Activated T-cell treated with anti-CD3 and anti-CD28 coated beads, Interleukin-2, amount 50 U/mL, for 4 hours (primary cell): Measurements from ENCODE around the gene FBXL13. TPM values are rescaled to one million over a fixed set of nuclear protein-coding genes. Genes with fewer than 3 reads are reported as not detected.
"Not testable (repeated sequence)": the region's sequence is repeated elsewhere in the genome, so short reads cannot be mapped to it uniquely, and the experiment has no call there.

Experiments used
- ATAC-seq, 2 donors: fragments of 200-7000 bp; cut with Tn5 transposase; one replicate each; pipeline ENCODE4 v1.10.0; 2021
- DNase-seq: peaks from one replicate; pipeline ENCODE4 v3.0.0-alpha.2; 2020
- H3K27me3 Mint-ChIP-seq: one replicate; pipeline ENCODE4 v1.8.0; 2021; ENCODE audit warnings: low read depth, mixed read lengths
- H3K36me3 Mint-ChIP-seq: one replicate; pipeline ENCODE4 v1.8.0; 2022; ENCODE audit warnings: mixed read lengths; ENCODE audit not compliant: insufficient read depth
- H3K4me1 Mint-ChIP-seq: one replicate; pipeline ENCODE4 v1.8.0; 2021; ENCODE audit warnings: low read depth, mixed read lengths
- H3K4me3 Mint-ChIP-seq: one replicate; pipeline ENCODE4 v1.8.0; 2021; ENCODE audit warnings: mild to moderate bottlenecking, moderate library complexity, mixed read lengths
- H3K9me3 Mint-ChIP-seq: one replicate; pipeline ENCODE4 v1.8.0; 2021; ENCODE audit warnings: mixed read lengths
- total RNA-seq, 3 donors: library from RNA; stranded (reverse); gene quantifications; one replicate each; pipeline ENCODE4 v1.2.1, GENCODE V29; 2021

FBXL13 gene
- total RNA-seq, 3 donors from 2014 or later = 0.84 to 1.1 (median 0.96) TPM

- no peaks in the 10 kb centered on the region for H3K4me1 Mint-ChIP-seq
- ATAC-seq (no peak), DNase-seq (no peak)
- peaks cover 3% of the 10 kb centered on the region for H3K36me3 Mint-ChIP-seq
- no peak overlapping the region for H3K4me3 Mint-ChIP-seq
- no peaks in the 10 kb centered on the region for H3K9me3 Mint-ChIP-seq
- H3K27me3 Mint-ChIP-seq = peaks cover 4% of the 10 kb centered on the region
These were observed 160.8 kb downstream of the FBXL13 start for GRCh38 chr7:102913826-102914225.

DNA sequence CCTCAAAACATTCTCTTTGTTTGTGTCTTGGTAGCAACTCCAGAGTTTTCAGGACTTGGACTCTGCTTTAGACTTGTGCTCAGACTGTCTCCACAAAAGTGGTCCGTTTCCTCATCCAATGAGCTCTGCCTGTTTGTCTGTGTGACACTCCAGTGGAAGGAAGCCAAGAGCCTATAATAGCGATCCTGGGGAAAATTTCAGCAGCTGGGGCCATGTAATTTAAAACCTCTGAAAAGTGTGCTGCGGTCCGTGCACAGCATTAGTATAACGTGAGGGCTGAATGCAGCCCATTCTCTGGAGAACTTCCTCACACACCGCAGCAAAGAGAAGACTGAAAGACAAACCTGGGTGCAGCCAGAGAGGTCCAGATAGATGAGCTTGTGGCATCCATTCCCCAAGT, 161.9 kb downstream of the FBXL13 start, which contains the start of gene LRRC17:
Gene LRRC17, plus strand, starts transcription at position 259 of the 400 bp plus-strand sequence. CDS start 20,914 bp downstream, outside the sequence.
- ATAC-seq = no peak
- Mint-ChIP-seq H3K9me3 (no peaks in the 10 kb centered on the region), H3K4me1 (no peaks in the 10 kb centered on the region), H3K4me3 (no peak within 1 kb of the TSS), H3K27me3 (peaks cover 4% of the 10 kb centered on the region), H3K36me3 (peaks cover 6% of the 10 kb centered on the region)
- DNase-seq = no peak

DNA sequence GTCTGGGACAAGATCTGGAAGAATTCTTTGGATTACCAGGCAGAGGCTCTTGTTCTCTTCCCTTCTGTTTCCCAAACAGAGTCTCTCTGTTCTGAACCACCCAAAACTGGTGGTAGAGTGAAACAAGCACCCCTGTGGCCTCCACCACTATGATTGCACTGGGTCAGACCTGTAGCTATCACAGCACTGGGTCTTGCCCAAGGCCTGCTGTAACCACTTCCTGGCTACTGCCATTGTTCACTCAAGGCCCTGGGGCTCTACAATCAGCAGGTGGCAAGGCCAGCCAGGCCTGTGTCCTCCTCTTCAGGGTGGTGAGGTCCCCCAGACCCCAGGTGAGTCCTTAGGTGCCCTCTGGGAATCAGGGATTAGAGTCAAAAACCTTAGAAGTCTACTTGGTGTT, 165.9 kb downstream of the FBXL13 start:
- H3K4me3 Mint-ChIP-seq = no peak overlapping the region
- DNase-seq = no peak
- peaks cover 9% of the 10 kb centered on the region for H3K9me3 Mint-ChIP-seq
- H3K4me1 Mint-ChIP-seq = no peaks in the 10 kb centered on the region
- ATAC-seq = no peak
- peaks cover 6% of the 10 kb centered on the region for H3K36me3 Mint-ChIP-seq
- H3K27me3 Mint-ChIP-seq = peaks cover 4% of the 10 kb centered on the region

DNA sequence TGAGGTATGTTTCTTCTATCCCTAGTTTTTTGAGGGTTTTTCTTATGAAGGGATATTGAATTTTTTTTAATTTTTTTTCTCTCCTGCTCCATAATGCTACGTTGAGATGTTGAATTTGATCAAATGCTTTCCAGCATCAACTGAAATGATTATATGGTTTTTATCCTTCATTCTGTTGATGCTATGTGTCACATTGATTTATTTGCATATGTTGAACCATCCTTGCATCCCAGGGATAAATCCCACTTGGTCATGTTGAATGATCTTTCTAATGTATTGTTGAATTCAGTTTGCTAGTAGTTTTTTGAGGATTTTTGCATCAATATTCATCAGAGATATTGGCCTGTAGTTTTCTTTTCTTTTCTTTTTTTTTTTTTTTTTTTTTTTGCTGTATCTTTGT, 171.0 kb downstream of the FBXL13 start:
- H3K9me3 Mint-ChIP-seq = not testable (repeated sequence)

GRCh38 chr7:102902052-102902451, 172.5 kb downstream of the FBXL13 start:
- not testable (repeated sequence) for H3K9me3 Mint-ChIP-seq, H3K36me3 Mint-ChIP-seq, DNase-seq, H3K27me3 Mint-ChIP-seq, ATAC-seq, H3K4me3 Mint-ChIP-seq, H3K4me1 Mint-ChIP-seq

More for the DNA sequence above, 171.0 kb downstream of the FBXL13 start:
- not testable (repeated sequence) for H3K36me3 Mint-ChIP-seq, DNase-seq, H3K4me1 Mint-ChIP-seq, H3K4me3 Mint-ChIP-seq, ATAC-seq, H3K27me3 Mint-ChIP-seq

- Mint-ChIP-seq H3K9me3 (no peaks in the 10 kb centered on the region), H3K4me1 (no peaks in the 10 kb centered on the region), H3K4me3 (no peak overlapping the region), H3K27me3 (no peaks in the 10 kb centered on the region), H3K36me3 (no peaks in the 10 kb centered on the region)
- ATAC-seq (no peak), DNase-seq (no peak)
These were observed 176.1 kb downstream of the FBXL13 start for GRCh38 chr7:102898532-102898859.

- DNase-seq (no peak), ATAC-seq (no peak)
- peaks cover under 1% of the 10 kb centered on the region for H3K27me3 Mint-ChIP-seq
- H3K4me3 Mint-ChIP-seq = no peak overlapping the region
- H3K36me3 Mint-ChIP-seq = no peaks in the 10 kb centered on the region
- H3K9me3 Mint-ChIP-seq = no peaks in the 10 kb centered on the region
- H3K4me1 Mint-ChIP-seq = no peaks in the 10 kb centered on the region
These were observed 176.6 kb downstream of the FBXL13 start for GRCh38 chr7:102897856-102898531.

- DNase-seq = no peak
- no peaks in the 10 kb centered on the region for H3K4me1 Mint-ChIP-seq
- H3K27me3 Mint-ChIP-seq = peaks cover 2% of the 10 kb centered on the region
- no peak for ATAC-seq
- H3K36me3 Mint-ChIP-seq = no peaks in the 10 kb centered on the region
- no peak overlapping the region for H3K4me3 Mint-ChIP-seq
- H3K9me3 Mint-ChIP-seq = no peaks in the 10 kb centered on the region
These were observed 177.4 kb downstream of the FBXL13 start for GRCh38 chr7:102897211-102897631.

- DNase-seq (no peak), ATAC-seq (no peak)
- Mint-ChIP-seq H3K4me1 (no peaks in the 10 kb centered on the region), H3K27me3 (peaks cover 2% of the 10 kb centered on the region), H3K9me3 (no peaks in the 10 kb centered on the region), H3K36me3 (no peaks in the 10 kb centered on the region), H3K4me3 (no peak overlapping the region)
These were observed 178.0 kb downstream of the FBXL13 start for GRCh38 chr7:102896585-102896984.

- H3K36me3 Mint-ChIP-seq = no peaks in the 10 kb centered on the region
- no peaks in the 10 kb centered on the region for H3K4me1 Mint-ChIP-seq
- ATAC-seq (no peak), DNase-seq (no peak)
- no peaks in the 10 kb centered on the region for H3K9me3 Mint-ChIP-seq
- peaks cover 2% of the 10 kb centered on the region for H3K27me3 Mint-ChIP-seq
- H3K4me3 Mint-ChIP-seq = no peak overlapping the region
These were observed 179.0 kb downstream of the FBXL13 start for GRCh38 chr7:102895602-102896001.

- DNase-seq (no peak), ATAC-seq (no peak)
- Mint-ChIP-seq H3K4me3 (no peak overlapping the region), H3K36me3 (no peaks in the 10 kb centered on the region), H3K4me1 (no peaks in the 10 kb centered on the region), H3K9me3 (no peaks in the 10 kb centered on the region), H3K27me3 (peaks cover 5% of the 10 kb centered on the region)
These were observed 181.8 kb downstream of the FBXL13 start for GRCh38 chr7:102892631-102893278.

- H3K9me3 Mint-ChIP-seq = no peaks in the 10 kb centered on the region
- no peak overlapping the region for H3K4me3 Mint-ChIP-seq
- no peaks in the 10 kb centered on the region for H3K4me1 Mint-ChIP-seq
- H3K27me3 Mint-ChIP-seq = peaks cover 5% of the 10 kb centered on the region
- no peak for DNase-seq
- ATAC-seq = no peak
- H3K36me3 Mint-ChIP-seq = no peaks in the 10 kb centered on the region
These were observed 182.8 kb downstream of the FBXL13 start for GRCh38 chr7:102891693-102892261.

DNA sequence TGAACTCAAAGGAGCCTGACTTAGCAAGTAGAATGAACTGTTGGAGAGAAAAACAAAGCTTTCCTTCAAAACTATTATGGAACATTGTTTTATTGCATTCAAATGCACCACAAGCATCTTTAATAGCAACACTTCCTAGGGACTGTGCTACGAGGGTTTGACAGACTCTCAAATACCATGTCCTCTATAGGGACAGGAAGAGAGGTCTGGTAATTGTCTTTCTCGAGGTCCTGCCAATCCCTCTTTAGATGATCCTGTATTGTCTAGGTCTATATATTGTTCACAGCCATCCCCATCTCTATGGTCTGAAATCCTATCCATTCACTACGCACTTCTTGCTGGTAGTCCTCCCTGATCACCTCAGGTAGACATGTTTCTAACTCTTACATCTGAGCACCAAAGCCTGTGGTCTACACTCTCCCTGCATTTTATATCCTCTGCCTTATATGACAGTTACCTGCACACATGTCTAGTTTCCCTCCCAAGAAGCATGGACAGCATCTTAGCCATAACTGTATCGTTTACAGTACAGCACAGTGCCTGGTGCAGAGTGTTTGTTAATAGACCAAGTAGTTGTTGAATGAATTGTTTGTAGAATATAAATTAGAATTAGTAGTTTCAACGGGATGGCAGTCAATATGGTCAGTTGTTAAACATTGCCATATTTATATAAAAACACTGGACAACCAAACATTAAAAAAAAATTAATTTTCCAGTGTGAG, 183.5 kb downstream of the FBXL13 start:
- Mint-ChIP-seq H3K27me3 (peaks cover 5% of the 10 kb centered on the region), H3K4me3 (no peak overlapping the region), H3K36me3 (no peaks in the 10 kb centered on the region), H3K4me1 (no peaks in the 10 kb centered on the region), H3K9me3 (no peaks in the 10 kb centered on the region)
- ATAC-seq (no peak), DNase-seq (no peak)

DNA sequence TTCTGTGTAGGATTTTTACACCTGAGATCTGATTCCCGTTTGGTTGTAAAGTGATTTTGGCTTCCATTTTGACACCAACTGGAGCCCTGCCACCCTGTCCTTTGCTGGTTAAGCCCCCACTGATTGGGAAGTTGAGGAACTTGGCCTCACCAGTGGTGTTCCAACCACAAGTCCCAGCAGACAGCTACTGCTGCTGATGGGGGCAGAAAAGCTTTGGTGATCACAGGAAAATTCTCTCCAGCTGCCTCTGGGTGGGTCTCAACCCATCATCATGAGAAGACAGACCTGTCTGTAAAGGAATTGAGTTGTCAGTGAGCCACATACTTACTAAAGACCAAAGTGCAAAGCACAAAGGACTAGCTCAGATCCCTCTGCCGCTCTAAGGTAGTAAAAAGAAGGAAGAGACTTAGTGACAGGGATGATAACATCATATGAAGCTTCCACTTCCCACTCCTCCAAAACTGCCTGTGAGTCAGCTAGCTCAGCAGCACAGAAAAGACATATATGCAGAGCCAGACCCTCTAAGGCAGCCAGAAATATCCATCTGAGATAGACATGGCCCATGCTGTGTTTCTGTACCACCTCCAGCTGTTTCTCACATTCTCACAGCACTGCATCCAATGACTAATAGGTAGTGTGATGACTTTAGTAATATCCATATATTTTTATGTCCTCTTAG, 184.2 kb downstream of the FBXL13 start:
- no peak for DNase-seq
- no peak for ATAC-seq
- Mint-ChIP-seq H3K27me3 (peaks cover 5% of the 10 kb centered on the region), H3K36me3 (no peaks in the 10 kb centered on the region), H3K9me3 (no peaks in the 10 kb centered on the region), H3K4me3 (no peak overlapping the region), H3K4me1 (no peaks in the 10 kb centered on the region)
